Tibial nerve (tissue), 3 donors: ENCODE results near the gene NATD1.

Source experiments
- POLR2A ChIP-seq, 2 donors: fragments of 450-650 bp; IDR thresholded peaks; one replicate each; pipeline ENCODE4 v1.6.1; 2017; ENCODE audit warnings: antibody characterized with exemption in 2 of 2, mild to moderate bottlenecking in 2 of 2, moderate library complexity in 2 of 2
- TF ChIP-seq, protein P1 (sequence below), 5 experiments: fragments of 200-600 bp in 3 of 5; fragments of 450-650 bp in 2 of 5; sonication (generic) in 3 of 5; IDR thresholded peaks; one replicate each; pipeline ENCODE4 v1.5.1; 2016 to 2019; ENCODE audit warnings: antibody characterized with exemption in 5 of 5, mild to moderate bottlenecking in 3 of 5, moderate library complexity in 2 of 5

DNA sequence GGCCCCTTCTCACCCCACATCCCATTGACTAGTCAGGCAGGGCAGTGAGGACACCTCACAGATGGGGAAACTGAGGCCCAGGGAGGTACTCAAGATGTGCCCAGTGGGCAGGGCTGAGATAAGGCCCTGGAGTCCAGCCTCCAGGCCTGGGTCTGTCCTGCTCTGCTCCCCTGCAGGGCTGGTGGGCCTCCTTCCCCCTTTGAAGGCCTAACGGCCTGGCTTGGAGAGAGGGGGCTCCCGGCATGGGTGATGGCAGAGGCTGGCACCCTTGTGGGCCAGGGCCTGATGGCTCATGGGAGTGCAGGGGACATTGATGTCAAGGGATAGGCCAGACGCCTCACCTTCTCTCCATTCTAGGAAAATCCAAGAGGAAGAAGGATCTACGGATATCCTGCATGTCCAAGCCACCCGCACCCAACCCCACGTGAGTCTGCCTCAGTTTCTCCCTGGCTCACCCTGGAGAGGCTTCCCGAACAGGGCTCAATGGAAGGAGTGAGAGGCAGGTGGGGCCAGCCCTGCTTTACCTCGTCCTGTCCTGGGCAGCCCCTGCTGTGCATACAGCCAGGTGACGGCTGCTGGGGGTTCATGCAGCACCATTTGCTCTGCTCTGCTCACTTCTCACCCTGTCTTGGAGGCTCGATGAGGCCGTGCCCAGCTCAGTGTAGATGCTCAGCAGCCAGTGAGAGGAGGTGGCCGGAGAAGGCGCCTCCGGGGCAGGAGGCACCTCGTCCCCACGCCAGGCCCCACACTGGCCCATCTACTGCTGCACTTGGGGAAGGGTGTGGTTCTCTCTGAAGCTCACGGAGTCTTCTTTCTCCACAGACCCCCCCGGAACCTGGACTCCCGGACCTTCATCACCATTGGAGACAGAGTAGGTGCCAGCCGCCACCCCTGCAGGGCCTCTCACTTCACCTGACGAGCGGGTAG lies 45.1 kb upstream of the NATD1 start:
- TF ChIP-seq POLR2A (IDR thresholded peaks at IDR 0.05): no peak
- TF ChIP-seq, protein P1, sequence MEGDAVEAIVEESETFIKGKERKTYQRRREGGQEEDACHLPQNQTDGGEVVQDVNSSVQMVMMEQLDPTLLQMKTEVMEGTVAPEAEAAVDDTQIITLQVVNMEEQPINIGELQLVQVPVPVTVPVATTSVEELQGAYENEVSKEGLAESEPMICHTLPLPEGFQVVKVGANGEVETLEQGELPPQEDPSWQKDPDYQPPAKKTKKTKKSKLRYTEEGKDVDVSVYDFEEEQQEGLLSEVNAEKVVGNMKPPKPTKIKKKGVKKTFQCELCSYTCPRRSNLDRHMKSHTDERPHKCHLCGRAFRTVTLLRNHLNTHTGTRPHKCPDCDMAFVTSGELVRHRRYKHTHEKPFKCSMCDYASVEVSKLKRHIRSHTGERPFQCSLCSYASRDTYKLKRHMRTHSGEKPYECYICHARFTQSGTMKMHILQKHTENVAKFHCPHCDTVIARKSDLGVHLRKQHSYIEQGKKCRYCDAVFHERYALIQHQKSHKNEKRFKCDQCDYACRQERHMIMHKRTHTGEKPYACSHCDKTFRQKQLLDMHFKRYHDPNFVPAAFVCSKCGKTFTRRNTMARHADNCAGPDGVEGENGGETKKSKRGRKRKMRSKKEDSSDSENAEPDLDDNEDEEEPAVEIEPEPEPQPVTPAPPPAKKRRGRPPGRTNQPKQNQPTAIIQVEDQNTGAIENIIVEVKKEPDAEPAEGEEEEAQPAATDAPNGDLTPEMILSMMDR (IDR thresholded peaks at IDR 0.05): no peak
